Measurements from ENCODE around the gene VIPR1.
"Not testable (repeated sequence)": the region's sequence is repeated elsewhere in the genome, so short reads cannot be mapped to it uniquely, and the experiment has no call there.

Gene VIPR1

GRCh38 chr3:42575137-42575741, 72.8 kb downstream of the VIPR1 start:
- DNase-seq (ENCODE audit: low read depth in 2 of 2): no peak

GRCh38 chr3:42578054-42578453, 75.6 kb downstream of the VIPR1 start:
- no peak for DNase-seq (ENCODE audit: low read depth in 2 of 2)

GRCh38 chr3:42579346-42579745, 76.9 kb downstream of the VIPR1 start:
- not testable (repeated sequence) for DNase-seq (ENCODE audit: low read depth in 2 of 2)

GRCh38 chr3:42581400-42581708, 78.9 kb downstream of the VIPR1 start:
- DNase-seq (ENCODE audit: low read depth in 2 of 2): no peak

- DNase-seq (ENCODE audit: low read depth in 2 of 2): peak; percentile 93 to 97
Observed at GRCh38 chr3:42581709-42582473, 79.4 kb downstream of the VIPR1 start, which contains the start of gene SEC22C. SEC22C (minus strand) TSS chr3:42581967; CDS start chr3:42569046, 12,921 bp downstream.

GRCh38 chr3:42582474-42583070, 80.1 kb downstream of the VIPR1 start:
- no peak for DNase-seq (ENCODE audit: low read depth in 2 of 2)
